Measurements from ENCODE around the gene FLT4.

- TF ChIP-seq, protein P1, sequence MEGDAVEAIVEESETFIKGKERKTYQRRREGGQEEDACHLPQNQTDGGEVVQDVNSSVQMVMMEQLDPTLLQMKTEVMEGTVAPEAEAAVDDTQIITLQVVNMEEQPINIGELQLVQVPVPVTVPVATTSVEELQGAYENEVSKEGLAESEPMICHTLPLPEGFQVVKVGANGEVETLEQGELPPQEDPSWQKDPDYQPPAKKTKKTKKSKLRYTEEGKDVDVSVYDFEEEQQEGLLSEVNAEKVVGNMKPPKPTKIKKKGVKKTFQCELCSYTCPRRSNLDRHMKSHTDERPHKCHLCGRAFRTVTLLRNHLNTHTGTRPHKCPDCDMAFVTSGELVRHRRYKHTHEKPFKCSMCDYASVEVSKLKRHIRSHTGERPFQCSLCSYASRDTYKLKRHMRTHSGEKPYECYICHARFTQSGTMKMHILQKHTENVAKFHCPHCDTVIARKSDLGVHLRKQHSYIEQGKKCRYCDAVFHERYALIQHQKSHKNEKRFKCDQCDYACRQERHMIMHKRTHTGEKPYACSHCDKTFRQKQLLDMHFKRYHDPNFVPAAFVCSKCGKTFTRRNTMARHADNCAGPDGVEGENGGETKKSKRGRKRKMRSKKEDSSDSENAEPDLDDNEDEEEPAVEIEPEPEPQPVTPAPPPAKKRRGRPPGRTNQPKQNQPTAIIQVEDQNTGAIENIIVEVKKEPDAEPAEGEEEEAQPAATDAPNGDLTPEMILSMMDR (IDR thresholded peaks at IDR 0.05), result no peak
- TF ChIP-seq POLR2A (IDR thresholded peaks at IDR 0.05), result no peak
Measured at GRCh38 chr5:180618829-180619562, 30.4 kb downstream of the FLT4 start.

Measured in sigmoid colon (tissue), 3 donors.